Activated T-helper 1 cell treated with anti-CD3 and anti-CD28 coated beads, Interleukin-12 subunit alpha, Interleukin-12 subunit beta, Interleukin-2, Interleukin-4 antibody, amounts not matched to agents 30 ng/mL and 10 ng/mL and 1 ng/mL, durations not matched to agents 14 hours and 24 hours and 36 hours (primary cell): ENCODE results near the gene GARNL3. TPM values are rescaled to one million over a fixed set of nuclear protein-coding genes. Genes with fewer than 3 reads are reported as not detected.

Source experiments
- DNase-seq: peaks from one replicate; pipeline ENCODE4 v3.0.0; 2021; ENCODE audit warnings: low spot score
- H3K27ac Mint-ChIP-seq: one replicate; pipeline ENCODE4 v1.8.0; 2021; ENCODE audit warnings: mild to moderate bottlenecking, mixed read lengths
- H3K27me3 Mint-ChIP-seq: one replicate; pipeline ENCODE4 v1.8.0; 2022; ENCODE audit warnings: mild to moderate bottlenecking, moderate library complexity, mixed read lengths; ENCODE audit not compliant: insufficient read depth
- H3K36me3 Mint-ChIP-seq: one replicate; pipeline ENCODE4 v1.8.0; 2021; ENCODE audit warnings: low read depth, mixed read lengths
- H3K4me1 Mint-ChIP-seq: one replicate; pipeline ENCODE4 v1.8.0; 2021; ENCODE audit warnings: low read depth, mixed read lengths
- H3K4me3 Mint-ChIP-seq: one replicate; pipeline ENCODE4 v1.8.0; 2021; ENCODE audit warnings: mild to moderate bottlenecking, moderate library complexity, mixed read lengths
- H3K9me3 Mint-ChIP-seq: one replicate; pipeline ENCODE4 v1.8.0; 2021; ENCODE audit warnings: mixed read lengths
- intact Hi-C: fragments of 100-400 bp; cut with micrococcal nuclease; formaldehyde crosslinking; loops from one replicate; pipeline ENCODE4 v1.15.1; 2024
- total RNA-seq: library from RNA; stranded (reverse); gene quantifications from 2 replicates; pipeline ENCODE4 v1.2.3, GENCODE V29; 2022

The GARNL3 gene
- total RNA-seq, 1 donor from 2014 or later = 2.0 TPM

DNA sequence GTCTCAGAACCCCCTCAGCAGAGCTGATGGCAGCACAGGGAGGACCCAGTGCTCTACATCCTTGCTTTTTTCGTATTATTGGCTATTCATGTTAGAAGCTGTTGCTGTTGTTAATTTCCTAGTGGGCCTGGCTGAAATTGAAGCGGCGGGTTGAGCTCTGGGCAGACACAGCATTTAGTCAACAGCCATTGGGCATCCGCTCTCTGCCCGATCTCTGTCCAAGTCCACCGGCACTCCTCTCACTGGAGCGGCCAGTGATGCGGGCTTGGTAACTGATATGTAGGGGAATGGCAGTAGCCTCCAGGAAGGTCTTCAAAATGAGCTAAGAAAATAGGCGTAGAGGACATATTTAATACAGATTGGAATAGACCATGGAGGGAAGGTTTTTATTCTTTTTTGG is 1.3 kb upstream of the GARNL3 start:
- H3K27me3 Mint-ChIP-seq = peaks cover 29% of the 10 kb centered on the region
- no peak overlapping the region for H3K27ac Mint-ChIP-seq
- H3K36me3 Mint-ChIP-seq = no peaks in the 10 kb centered on the region
- no peaks in the 10 kb centered on the region for H3K4me1 Mint-ChIP-seq
- DNase-seq = no peak
- no peak overlapping the region for H3K4me3 Mint-ChIP-seq
- no peaks in the 10 kb centered on the region for H3K9me3 Mint-ChIP-seq
- intact Hi-C loops = no loop called here

DNA sequence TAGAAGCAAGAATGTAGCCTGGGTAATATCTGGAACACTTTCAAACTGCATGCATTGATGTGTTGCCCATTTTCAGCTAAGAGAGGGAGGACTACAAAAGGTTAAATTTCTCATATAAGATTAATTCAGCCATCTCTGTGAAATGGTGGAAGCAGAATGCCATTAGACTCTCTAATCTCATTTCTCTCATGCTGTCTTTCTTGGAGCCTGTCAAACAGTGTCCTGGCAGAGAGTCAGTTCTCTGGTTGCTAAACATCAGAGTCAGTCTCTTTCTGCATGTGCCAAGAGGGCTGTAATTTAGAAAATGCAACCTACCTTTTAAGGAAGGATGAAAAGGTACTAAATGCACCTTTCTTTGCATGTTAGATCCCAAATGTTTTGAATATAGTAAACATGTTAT is 910 bp upstream of the GARNL3 start:
- Mint-ChIP-seq H3K4me3 (no peak overlapping the region), H3K27ac (no peak overlapping the region), H3K9me3 (no peaks in the 10 kb centered on the region), H3K27me3 (peaks cover 30% of the 10 kb centered on the region), H3K4me1 (no peaks in the 10 kb centered on the region), H3K36me3 (no peaks in the 10 kb centered on the region)
- intact Hi-C loops = no loop called here
- DNase-seq = no peak

DNA sequence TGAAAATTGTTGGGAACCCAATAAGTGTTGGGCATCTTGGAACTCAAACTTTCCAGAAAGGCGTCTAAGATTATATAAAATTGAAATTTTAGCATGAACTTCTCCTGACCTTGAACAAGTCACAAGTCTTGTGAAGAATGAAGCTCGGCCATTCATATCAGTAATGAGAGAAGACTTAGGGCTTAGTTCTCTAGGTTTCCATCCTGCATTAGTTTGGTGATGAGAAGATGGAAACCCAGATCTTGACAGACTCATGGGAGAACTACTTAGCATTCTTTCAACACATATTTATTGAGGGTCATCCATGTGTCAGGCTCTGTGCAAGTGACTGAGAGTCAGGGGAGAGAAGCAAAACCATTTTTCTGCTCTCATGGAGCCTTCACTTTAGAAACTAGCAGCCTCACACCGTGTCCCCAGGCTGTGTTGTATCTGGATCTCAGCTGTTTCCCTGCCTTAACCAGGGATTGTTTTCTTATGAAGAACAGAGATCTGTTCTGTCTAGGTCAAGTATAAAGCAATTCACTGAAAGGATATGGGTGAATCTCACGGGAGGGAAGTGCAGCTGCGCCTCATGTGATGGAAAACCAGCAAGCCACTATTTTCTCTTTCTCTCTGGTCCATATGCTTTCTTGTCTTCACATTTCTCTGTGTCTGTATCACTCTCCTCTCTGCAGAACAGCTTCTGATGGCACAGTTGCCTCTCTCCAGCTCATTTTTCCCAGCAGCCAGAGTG is 3.4 kb downstream of the GARNL3 start:
- intact Hi-C loops = no loop called here
- Mint-ChIP-seq H3K27ac (no peak overlapping the region), H3K27me3 (peaks cover 44% of the 10 kb centered on the region), H3K4me1 (no peaks in the 10 kb centered on the region), H3K9me3 (no peaks in the 10 kb centered on the region), H3K4me3 (no peak overlapping the region), H3K36me3 (no peaks in the 10 kb centered on the region)
- no peak for DNase-seq

DNA sequence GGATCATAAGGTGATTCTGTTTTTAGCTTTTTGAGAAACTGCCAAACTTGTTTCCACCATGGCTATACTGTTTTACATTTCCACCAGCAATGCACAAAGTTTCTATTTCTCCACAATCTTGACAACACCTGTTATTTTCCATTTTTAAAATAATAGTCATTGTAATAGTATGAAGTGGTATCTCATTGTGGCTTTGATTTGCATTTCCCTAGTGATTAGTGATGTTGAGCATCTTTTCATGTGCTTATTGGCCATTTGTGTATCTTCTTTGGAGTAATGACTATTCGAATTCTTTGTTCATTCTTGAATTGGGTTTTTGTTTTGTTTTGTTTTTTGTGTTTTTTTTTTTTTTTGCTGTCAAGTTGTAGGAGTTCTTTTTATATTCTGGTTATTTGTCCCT is 4.9 kb downstream of the GARNL3 start:
- Mint-ChIP-seq H3K9me3 (no peaks in the 10 kb centered on the region), H3K36me3 (no peaks in the 10 kb centered on the region), H3K27ac (no peak overlapping the region), H3K4me3 (no peak overlapping the region), H3K4me1 (no peaks in the 10 kb centered on the region), H3K27me3 (peaks cover 38% of the 10 kb centered on the region)
- intact Hi-C loops = no loop called here
- no peak for DNase-seq

DNA sequence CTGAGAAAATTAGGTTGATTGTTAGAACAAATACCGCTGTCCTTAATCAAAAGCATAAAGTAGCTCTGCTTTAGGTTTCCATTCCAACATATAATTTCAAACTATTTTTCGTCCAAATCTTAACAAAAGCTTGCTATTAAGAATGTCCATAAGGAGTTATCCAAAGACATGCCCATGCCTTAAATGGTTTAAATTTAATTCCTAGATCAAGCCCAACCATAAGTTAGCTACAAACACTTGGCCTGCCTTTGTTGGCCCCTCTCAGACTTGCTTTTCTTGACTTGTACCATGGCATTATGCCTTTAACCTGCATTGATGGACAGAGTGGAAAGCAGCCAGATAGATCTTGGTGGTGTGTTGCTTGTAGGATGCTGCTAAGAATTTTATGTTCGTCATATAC is 8.8 kb downstream of the GARNL3 start:
- Mint-ChIP-seq H3K27me3 (peaks cover 21% of the 10 kb centered on the region), H3K4me1 (no peaks in the 10 kb centered on the region), H3K9me3 (no peaks in the 10 kb centered on the region), H3K4me3 (no peak overlapping the region), H3K36me3 (no peaks in the 10 kb centered on the region), H3K27ac (no peak overlapping the region)
- no peak for DNase-seq
- intact Hi-C loops = no loop called here

DNA sequence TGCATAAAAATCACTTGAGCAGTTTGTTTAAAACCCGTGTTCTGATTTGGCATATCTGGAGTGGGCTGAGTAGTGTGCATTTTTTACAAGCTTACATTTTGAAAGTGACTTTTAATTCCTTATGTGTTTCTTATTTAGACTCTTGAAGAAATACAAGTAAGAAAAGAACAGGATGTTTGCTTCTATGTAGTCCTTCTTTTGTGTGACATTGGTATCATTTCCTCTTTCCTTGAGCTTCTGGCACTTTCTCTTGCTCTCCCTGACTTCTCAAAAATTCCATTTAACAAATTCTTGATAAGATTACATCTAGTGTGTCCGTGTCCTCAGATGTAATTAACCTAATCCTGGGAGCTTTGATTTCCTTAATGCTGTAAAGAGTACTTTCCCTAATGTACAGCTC is 12.5 kb downstream of the GARNL3 start:
- Mint-ChIP-seq H3K4me1 (no peaks in the 10 kb centered on the region), H3K27me3 (peaks cover 10% of the 10 kb centered on the region), H3K9me3 (no peaks in the 10 kb centered on the region), H3K4me3 (no peak overlapping the region), H3K36me3 (no peaks in the 10 kb centered on the region), H3K27ac (no peak overlapping the region)
- no peak for DNase-seq
- intact Hi-C loops = no loop called here

DNA sequence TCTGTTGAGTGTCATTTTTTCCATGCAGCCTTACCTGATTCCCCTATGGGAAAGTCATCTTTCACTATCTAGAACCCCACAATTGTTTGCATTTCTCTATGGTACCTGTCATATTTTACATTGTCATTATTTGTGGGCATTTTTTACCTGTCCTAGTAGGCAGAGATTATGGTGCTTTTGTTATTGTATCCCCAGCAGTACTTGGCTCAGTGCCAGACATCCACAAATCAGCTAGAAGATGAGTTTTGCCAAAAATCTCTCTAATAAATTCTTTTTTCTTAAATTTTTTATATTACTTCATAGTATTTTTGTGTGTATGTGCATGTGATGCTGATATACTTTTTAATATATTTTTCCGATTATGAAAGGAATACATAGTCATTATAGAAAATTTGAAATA is 13.2 kb downstream of the GARNL3 start:
- no peak for DNase-seq
- intact Hi-C loops = no loop called here
- Mint-ChIP-seq H3K27me3 (peaks cover 10% of the 10 kb centered on the region), H3K9me3 (no peaks in the 10 kb centered on the region), H3K27ac (no peak overlapping the region), H3K36me3 (no peaks in the 10 kb centered on the region), H3K4me1 (no peaks in the 10 kb centered on the region), H3K4me3 (no peak overlapping the region)

DNA sequence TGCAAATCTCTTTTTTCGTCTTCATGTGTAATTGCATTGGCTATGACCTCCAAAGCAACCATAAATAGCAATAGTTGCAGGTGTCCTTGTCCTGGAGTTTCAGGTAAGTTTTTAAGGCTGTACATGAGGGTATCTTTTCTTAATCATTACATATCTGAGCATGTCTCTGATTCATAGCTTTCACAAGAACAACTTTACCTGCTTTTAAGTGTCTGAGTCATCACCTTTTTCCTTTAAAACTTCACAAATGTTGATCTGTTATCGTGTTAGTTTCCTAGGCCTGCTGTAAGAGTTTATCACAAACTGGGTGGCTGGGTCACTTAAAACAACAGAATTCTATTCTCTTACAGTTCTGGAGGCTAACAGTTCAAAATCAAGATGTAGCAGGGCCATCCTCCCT is 13.8 kb downstream of the GARNL3 start:
- no peak overlapping the region for H3K4me3 Mint-ChIP-seq
- H3K36me3 Mint-ChIP-seq = no peaks in the 10 kb centered on the region
- peaks cover 10% of the 10 kb centered on the region for H3K27me3 Mint-ChIP-seq
- no peak overlapping the region for H3K27ac Mint-ChIP-seq
- intact Hi-C loops = no loop called here
- no peaks in the 10 kb centered on the region for H3K9me3 Mint-ChIP-seq
- no peaks in the 10 kb centered on the region for H3K4me1 Mint-ChIP-seq
- no peak for DNase-seq

DNA sequence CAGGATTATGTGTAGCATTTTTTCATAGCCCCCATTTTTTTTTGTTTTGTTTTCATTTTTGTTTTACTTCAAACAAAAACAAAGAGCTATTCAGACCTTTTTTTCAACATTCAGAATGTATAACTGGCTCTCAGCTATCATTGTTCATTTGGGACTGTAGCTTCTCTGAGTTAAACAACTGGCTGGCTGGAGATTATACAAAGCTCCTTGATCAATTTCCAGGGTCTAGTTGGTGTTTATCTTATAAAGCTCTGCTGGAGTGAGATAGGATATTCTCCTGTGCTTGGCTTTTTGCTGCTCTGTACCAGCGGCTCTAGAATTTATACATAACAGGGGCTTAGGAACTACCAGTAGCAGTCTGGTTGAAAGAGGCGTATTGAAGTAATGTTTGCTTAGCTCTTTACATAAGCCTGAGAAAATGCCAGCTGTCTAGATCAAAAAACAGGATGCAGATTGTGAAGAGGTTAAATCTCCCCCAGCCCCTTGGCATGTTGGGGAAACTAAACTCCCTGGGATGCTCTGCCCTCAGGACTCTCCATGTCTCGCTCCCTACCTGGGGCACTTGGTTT is 15.2 kb downstream of the GARNL3 start:
- peaks cover 10% of the 10 kb centered on the region for H3K27me3 Mint-ChIP-seq
- no peaks in the 10 kb centered on the region for H3K9me3 Mint-ChIP-seq
- no peaks in the 10 kb centered on the region for H3K36me3 Mint-ChIP-seq
- H3K4me1 Mint-ChIP-seq = no peaks in the 10 kb centered on the region
- no peak overlapping the region for H3K27ac Mint-ChIP-seq
- intact Hi-C loops = loop anchor here (10.0 kb wide), 1 partner anchor 175 kb away; the partner anchor contains the start of genes LRSAM1 and RPL12
- H3K4me3 Mint-ChIP-seq = no peak overlapping the region
- DNase-seq = no peak

DNA sequence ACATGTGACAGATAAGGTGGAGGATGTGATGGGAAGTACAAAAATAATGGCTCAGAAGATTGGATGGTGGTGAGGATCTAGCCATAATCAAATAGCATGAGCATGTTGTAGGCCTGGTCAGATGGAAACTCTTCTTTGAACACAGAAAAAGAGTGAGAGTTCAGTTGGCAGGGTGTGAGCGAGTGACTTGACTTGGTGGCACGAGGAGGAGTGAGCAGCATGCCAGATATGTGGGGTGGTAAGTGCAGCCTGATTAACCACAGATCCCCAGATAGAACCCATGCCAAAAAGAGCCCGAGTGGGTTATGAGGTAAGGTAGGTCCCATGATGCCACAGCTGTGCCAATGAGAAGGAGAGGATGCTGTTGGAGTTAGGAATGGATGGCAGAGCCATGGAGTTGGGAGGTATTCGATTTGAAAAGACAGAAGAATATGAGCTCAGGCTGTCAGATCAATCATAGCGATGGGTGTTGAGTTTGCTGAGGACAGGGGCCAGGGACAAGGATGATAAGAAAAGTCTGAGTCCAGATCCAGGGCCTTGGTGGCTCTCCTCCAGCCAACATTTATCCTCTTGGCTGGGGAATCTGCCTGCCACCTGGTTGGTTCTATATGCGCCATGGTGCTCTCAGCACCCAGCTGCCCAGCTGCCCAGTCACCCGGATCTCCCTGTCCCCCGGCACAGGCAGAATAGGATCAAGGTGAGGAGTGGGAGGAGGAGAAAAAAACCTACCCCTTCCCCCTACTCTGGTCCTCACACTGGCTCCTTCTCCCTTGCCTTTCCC is 16.5 kb downstream of the GARNL3 start:
- intact Hi-C loops = loop anchor here (10.0 kb wide), 1 partner anchor 174 kb away; the partner anchor contains the start of genes LRSAM1 and RPL12
- no peak overlapping the region for H3K4me3 Mint-ChIP-seq
- H3K27ac Mint-ChIP-seq = no peak overlapping the region
- H3K9me3 Mint-ChIP-seq = no peaks in the 10 kb centered on the region
- H3K4me1 Mint-ChIP-seq = no peaks in the 10 kb centered on the region
- H3K36me3 Mint-ChIP-seq = no peaks in the 10 kb centered on the region
- H3K27me3 Mint-ChIP-seq = peaks cover 12% of the 10 kb centered on the region
- no peak for DNase-seq

DNA sequence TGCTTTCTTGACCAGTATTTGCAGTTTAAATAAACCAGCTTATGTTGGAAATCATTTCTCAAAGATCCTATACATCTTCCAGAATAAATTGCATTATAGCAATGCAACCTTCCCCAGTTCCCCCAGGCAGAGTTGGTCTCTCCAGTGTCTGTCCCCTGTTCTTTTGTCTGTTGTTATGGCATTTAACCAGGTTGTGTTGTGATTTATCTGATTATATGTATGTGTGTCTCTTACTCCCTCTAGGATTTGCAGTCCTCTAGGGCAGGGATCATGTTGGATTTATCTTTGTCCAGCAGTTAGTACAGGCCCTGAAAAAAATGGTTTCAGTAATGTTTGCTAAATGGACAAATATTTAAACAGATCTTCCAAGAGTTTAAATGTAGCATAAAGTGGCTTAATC is 17.3 kb downstream of the GARNL3 start:
- intact Hi-C loops = loop anchor here (10.0 kb wide), 1 partner anchor 173 kb away; the partner anchor contains the start of genes LRSAM1 and RPL12
- no peak for DNase-seq
- Mint-ChIP-seq H3K27me3 (peaks cover 12% of the 10 kb centered on the region), H3K27ac (no peak overlapping the region), H3K4me3 (no peak overlapping the region), H3K9me3 (no peaks in the 10 kb centered on the region), H3K36me3 (no peaks in the 10 kb centered on the region), H3K4me1 (no peaks in the 10 kb centered on the region)

DNA sequence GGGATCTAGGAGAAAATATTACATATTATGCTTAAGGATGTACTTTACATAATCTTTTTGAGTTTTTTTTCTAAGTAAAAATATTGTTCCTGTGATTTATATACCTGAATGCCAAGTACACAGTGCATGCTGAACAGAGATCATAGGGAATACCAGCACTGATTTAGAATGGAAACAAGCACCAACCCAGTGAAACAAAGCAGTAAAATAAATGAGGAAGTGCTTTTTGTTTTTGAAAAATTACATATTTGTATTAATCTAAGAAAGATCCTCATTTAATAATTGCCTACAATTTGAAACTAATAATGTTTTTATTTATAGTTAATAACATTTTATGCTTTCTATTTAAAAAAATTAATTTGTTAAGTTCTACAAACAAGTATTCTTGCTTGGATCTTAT is 18.0 kb downstream of the GARNL3 start:
- no peak overlapping the region for H3K4me3 Mint-ChIP-seq
- no peak for DNase-seq
- H3K27me3 Mint-ChIP-seq = peaks cover 13% of the 10 kb centered on the region
- no peak overlapping the region for H3K27ac Mint-ChIP-seq
- intact Hi-C loops = loop anchor here (10.0 kb wide), 1 partner anchor 172 kb away; the partner anchor contains the start of genes LRSAM1 and RPL12
- H3K9me3 Mint-ChIP-seq = no peaks in the 10 kb centered on the region
- H3K36me3 Mint-ChIP-seq = no peaks in the 10 kb centered on the region
- H3K4me1 Mint-ChIP-seq = no peaks in the 10 kb centered on the region

DNA sequence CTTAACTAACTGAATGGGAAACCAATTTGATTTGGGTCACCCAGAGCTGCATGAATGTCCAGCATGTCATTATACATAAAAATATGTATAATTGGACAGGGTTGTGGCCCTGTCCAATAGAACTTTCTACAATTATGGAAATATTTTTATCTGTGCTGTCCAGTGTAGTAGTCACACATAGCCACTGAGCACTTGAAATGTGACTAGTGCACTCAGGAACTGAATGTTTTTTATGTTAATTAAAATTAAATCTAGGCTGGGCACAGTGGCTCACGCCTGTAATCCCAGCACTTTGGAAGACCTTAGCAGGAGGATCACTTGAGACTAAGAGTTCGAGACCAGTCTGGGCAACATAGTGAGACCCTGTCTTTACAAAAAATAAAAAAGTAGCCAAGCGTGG is 18.6 kb downstream of the GARNL3 start:
- intact Hi-C loops = loop anchor here (10.0 kb wide), 1 partner anchor 172 kb away; the partner anchor contains the start of genes LRSAM1 and RPL12
- Mint-ChIP-seq H3K27me3 (peaks cover 18% of the 10 kb centered on the region), H3K4me1 (no peaks in the 10 kb centered on the region), H3K4me3 (no peak overlapping the region), H3K36me3 (no peaks in the 10 kb centered on the region), H3K9me3 (no peaks in the 10 kb centered on the region), H3K27ac (no peak overlapping the region)
- no peak for DNase-seq
